WTC11 (cell line): Measurements from ENCODE around the gene SLC2A9.

Experiments
- CTCF ChIP-seq: fragments of 200-600 bp; IDR thresholded peaks from 2 replicates; pipeline ENCODE4 v1.8.0; 2022; ENCODE audit warnings: antibody characterized with exemption
- FOXK1 ChIP-seq: sonication (generic); formaldehyde crosslinking; IDR thresholded peaks from 2 replicates; pipeline ENCODE4 v1.8.0; 2022; ENCODE audit warnings: mild to moderate bottlenecking, moderate library complexity, missing genetic modification reagents
- OVOL2 ChIP-seq: fragments of 250-450 bp; sonication (Bioruptor Pico); IDR thresholded peaks from 2 replicates; pipeline ENCODE4 v1.9.0; 2021; ENCODE audit warnings: mild to moderate bottlenecking, borderline replicate concordance
- ZMAT4 ChIP-seq: fragments of 250-450 bp; sonication (Bioruptor Pico); IDR thresholded peaks from 2 replicates; pipeline ENCODE4 v1.9.0; 2021; ENCODE audit warnings: mild to moderate bottlenecking

GRCh38 chr4:10050261-10050661 lies 29.0 kb upstream of the SLC2A9 start:
- TF ChIP-seq FOXK1 (CRISPR knock-in tag) = no peak
- no peak for TF ChIP-seq OVOL2 (CRISPR knock-in tag)
- no peak for TF ChIP-seq CTCF
- TF ChIP-seq ZMAT4 (CRISPR knock-in tag) = no peak
